Skeletal muscle tissue (tissue), 4 donors: ENCODE measurements around the gene PLEKHG4. TPM values are rescaled to one million over a fixed set of nuclear protein-coding genes. Genes with fewer than 3 reads are reported as not detected.

Source experiments
- H3K27ac ChIP-seq: one replicate; pipeline ENCODE4 v1.7.0; 2013; ENCODE audit warnings: mild to moderate bottlenecking, low read depth, low read length, inconsistent platforms
- H3K27me3 ChIP-seq, 3 donors: one replicate each; pipeline ENCODE4 v1.7.0; 2013; ENCODE audit warnings: low read length in 3 of 3; ENCODE audit not compliant: control insufficient read depth in 3 of 3, insufficient read depth in 3 of 3
- H3K36me3 ChIP-seq, 3 donors: one replicate each; pipeline ENCODE4 v1.7.0; 2013; ENCODE audit warnings: low read length in 3 of 3; ENCODE audit not compliant: control insufficient read depth in 3 of 3, insufficient read depth in 3 of 3
- H3K4me1 ChIP-seq, 3 donors: one replicate each; pipeline ENCODE4 v1.7.0; 2013; ENCODE audit warnings: low read length in 3 of 3, mild to moderate bottlenecking in 3 of 3; ENCODE audit not compliant: control insufficient read depth in 3 of 3, insufficient read depth in 3 of 3
- H3K4me3 ChIP-seq, 3 donors: one replicate each; pipeline ENCODE4 v1.7.0; 2013; ENCODE audit warnings: low read length in 3 of 3
- H3K9ac ChIP-seq, 3 donors: one replicate each; pipeline ENCODE4 v1.7.0; 2013; ENCODE audit warnings: low read length in 3 of 3, mild to moderate bottlenecking in 3 of 3, moderate library complexity in 2 of 3, low read depth in 1 of 3
- H3K9me3 ChIP-seq, 3 donors: one replicate each; pipeline ENCODE4 v1.7.0; 2013; ENCODE audit warnings: low read length in 3 of 3; ENCODE audit not compliant: control insufficient read depth in 3 of 3
- total RNA-seq: library from RNA; depleted of rRNA; stranded (reverse); fragments of >200 nt; gene quantifications from one replicate; pipeline ENCODE4 v1.2.3, GENCODE V29; 2014
- donor health status: Osteomylitis.

Gene PLEKHG4
- total RNA-seq, 1 donor from 2014 or later = 7.3 TPM

DNA sequence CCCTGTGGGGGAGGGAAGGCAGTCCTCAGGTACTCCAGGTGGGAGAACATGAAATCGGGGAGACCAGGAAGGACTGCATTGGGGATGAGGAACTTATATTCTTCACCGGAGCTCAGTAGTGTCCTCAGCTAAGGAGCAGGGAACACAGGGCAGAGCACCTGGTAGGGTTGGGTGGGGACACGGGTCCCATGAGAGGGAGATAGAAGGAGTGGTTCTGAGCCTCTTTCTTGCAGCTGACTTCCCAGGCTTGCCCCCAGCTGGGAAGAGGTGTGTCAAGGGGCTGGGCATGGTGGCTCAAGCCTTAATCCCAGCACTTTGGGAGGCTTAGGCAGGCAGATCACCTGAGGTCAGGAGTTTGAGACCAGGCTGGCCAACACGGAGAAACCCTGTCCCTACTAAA, 34.1 kb upstream of the PLEKHG4 start:
- H3K4me1 ChIP-seq = peaks cover 74 to 79% (median 77%) of the 10 kb centered on the region in 3 donors
- peak overlapping the region; percentile 74 to 91 (median 86) for H3K4me3 ChIP-seq
- no peaks in the 10 kb centered on the region for H3K36me3 ChIP-seq
- peaks cover 0 to 4% (median 0%) of the 10 kb centered on the region in 3 donors for H3K27me3 ChIP-seq
- H3K27ac ChIP-seq = peak overlapping the region; percentile 99
- peak overlapping the region; percentile 98 to 99 (median 99) for H3K9ac ChIP-seq
- H3K9me3 ChIP-seq = no peaks in the 10 kb centered on the region

DNA sequence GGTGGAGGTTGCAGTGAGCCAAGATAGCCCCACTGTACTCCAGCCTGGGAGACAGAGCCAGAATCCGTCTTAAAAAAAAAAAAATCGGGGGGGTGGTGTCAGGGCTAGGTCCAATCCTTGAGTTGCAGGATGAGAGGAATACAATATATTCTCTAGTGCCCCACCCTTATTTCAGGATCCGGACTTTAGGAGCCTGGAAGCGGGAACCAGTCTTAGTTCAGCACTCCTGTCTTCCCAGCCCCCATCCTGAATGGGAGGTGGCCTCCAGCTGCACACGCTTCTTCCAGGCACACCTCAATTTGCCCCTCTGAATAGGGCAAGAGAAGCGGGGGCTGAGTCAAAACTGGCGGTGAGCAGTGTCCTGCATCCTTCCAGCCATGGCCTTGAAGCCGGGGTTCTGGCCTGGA, 33.7 kb upstream of the PLEKHG4 start:
- H3K27ac ChIP-seq = peak overlapping the region; percentile 99
- H3K9ac ChIP-seq = peak overlapping the region; percentile 98 to 99 (median 99)
- no peaks in the 10 kb centered on the region for H3K36me3 ChIP-seq
- no peaks in the 10 kb centered on the region for H3K9me3 ChIP-seq
- peaks cover 69 to 74% (median 72%) of the 10 kb centered on the region in 3 donors for H3K4me1 ChIP-seq
- H3K27me3 ChIP-seq = peaks cover 0 to 4% (median 0%) of the 10 kb centered on the region in 3 donors
- H3K4me3 ChIP-seq = peak overlapping the region; percentile 83 to 91 (median 86)

DNA sequence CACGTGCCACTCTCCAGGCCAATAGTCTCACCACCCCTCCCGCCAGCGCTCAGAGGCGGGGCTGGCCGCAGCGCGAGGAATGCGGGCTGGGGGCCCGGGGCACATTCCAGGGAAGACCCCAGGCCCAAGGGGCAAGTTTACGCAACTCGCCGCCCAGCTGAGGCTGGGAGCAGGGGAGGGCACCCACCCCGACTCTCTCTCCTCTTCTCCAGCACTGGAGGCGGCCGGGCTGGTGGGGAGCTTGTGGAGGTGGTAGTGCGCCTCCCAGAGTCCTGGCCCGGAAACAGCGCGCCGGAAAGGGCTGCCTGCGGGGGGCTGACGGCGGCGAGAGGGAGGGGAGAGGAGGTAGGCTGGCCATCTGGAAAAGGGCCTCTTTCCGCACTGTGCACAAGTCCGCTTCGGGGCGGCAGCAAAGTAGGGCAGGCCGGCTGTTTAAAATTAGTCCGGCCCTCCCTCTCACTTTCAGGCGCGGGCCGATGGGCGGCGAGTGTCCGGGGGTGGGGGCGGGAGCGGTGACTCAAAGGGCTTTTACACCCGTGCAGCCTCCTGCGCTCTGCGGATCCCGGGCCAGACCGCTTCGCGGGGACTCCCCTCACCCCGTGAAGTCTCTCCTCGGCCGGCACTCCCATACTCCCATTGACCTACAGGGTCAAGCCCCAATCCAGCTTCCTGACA, 33.1 kb upstream of the PLEKHG4 start:
- Histone ChIP-seq H3K4me3 (peak overlapping the region; percentile 83 to 91 (median 86)), H3K36me3 (no peaks in the 10 kb centered on the region), H3K9ac (peak overlapping the region; percentile 98 to 99 (median 99)), H3K27me3 (peaks cover 0 to 4% (median 0%) of the 10 kb centered on the region in 3 donors), H3K9me3 (no peaks in the 10 kb centered on the region), H3K4me1 (peaks cover 65 to 69% (median 67%) of the 10 kb centered on the region in 3 donors), H3K27ac (peak overlapping the region; percentile 99)

DNA sequence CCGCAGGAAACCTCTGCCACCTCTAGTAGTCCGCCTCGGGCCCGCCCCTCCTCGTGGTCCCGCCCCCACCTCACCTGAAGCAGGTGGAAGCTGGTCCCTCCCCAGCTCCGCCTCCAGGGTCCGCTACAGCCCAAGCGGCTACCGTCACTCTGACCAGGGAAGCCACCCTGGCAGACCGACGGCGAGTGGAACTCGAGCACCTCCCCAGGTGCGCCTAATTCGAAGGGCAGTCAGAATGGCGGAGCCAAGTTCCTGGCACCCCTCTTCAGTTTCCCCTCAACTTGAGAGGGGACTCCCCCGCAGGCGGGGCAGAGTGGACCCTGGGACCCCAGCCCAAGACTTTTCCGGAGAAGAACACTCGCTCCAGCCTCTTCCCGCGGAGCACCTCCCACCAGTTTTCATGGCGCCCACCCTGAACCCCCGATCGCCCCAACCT, 32.6 kb upstream of the PLEKHG4 start:
- Histone ChIP-seq H3K9me3 (no peaks in the 10 kb centered on the region), H3K4me3 (peak overlapping the region; percentile 83 to 91 (median 86)), H3K27me3 (peaks cover 0 to 4% (median 0%) of the 10 kb centered on the region in 3 donors), H3K36me3 (no peaks in the 10 kb centered on the region), H3K9ac (peak overlapping the region; percentile 98 to 99 (median 99)), H3K4me1 (peaks cover 59 to 63% (median 62%) of the 10 kb centered on the region in 3 donors), H3K27ac (peak overlapping the region; percentile 99)

DNA sequence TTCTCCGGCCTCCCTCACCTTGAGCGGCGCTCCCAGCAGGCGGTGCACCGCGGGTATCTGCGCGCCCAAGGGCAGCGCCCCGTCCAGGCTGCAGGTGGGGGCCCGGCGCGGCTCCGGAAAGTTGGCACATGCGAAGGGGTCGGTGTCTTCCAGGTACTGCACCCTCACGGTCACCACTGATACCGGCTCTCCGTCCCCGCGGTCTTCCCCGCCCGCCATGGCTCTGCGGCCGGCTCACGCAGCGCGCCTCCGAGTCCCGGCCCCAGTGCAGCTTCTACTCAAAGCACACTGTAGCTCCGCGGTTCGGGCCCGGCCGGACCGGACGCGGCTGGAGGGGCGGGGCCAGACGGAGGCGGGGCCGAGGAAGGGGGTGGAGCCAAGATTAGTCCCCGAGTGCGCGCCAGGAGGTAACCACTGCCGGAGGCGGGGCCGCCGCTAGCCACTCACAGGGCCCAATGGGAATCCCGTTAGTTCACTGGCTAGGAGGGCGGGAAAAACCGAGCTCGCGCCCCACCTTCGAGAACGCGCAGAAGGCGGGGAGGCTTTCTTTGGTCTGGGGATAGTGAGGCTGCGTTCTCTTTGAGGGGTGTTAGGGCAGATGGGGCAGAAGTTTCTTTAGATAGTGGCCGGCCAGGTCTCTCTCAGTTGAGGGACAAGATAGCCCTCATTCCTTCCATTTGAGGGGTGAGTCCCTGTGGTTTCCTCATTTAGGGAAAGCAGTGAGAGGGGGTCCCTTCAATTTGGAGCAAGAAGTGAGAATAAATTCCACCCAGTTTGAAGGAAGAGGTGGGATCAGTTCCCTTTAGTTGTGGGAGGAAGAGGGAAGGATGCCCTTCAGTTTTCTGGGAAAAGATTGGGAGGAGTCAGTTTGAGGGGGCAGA, 31.9 kb upstream of the PLEKHG4 start, which contains the start of gene FHOD1:
FHOD1 (minus strand) TSS at position 290 of the 881 bp plus-strand sequence; CDS start at position 219, 71 bp downstream.
- Histone ChIP-seq H3K4me3 (peak within 1 kb of the TSS; percentile 83 to 91 (median 86)), H3K27me3 (peaks cover 0 to 4% (median 0%) of the 10 kb centered on the region in 3 donors), H3K36me3 (no peaks in the 10 kb centered on the region), H3K9me3 (no peaks in the 10 kb centered on the region), H3K9ac (peak within 1 kb of the TSS; percentile 98 to 99 (median 99)), H3K4me1 (peaks cover 54 to 58% (median 56%) of the 10 kb centered on the region in 3 donors), H3K27ac (peak within 1 kb of the TSS; percentile 99)

DNA sequence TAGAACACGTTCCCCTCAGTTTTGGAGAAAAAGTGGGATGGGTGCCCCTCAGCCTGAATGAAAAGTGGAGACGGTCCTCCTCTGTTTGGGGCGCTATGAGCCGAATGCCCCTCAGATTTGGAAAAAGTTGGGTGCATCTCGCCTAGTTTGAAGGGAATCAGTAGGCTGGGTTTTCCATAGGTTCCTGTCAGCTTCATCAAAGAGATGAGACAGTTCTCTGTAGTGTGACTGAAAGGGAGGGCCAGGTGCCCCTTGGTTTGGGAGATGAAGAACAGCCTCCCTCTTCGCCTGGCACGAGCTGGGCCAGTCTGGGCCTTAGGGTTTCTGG, 31.3 kb upstream of the PLEKHG4 start:
- peak overlapping the region in 2 of 3 donors; percentile 60 to 99 for H3K9ac ChIP-seq
- peaks cover 0 to 4% (median 0%) of the 10 kb centered on the region in 3 donors for H3K27me3 ChIP-seq
- no peaks in the 10 kb centered on the region for H3K36me3 ChIP-seq
- peak overlapping the region; percentile 66 to 74 (median 70) for H3K4me3 ChIP-seq
- H3K27ac ChIP-seq = peak overlapping the region; percentile 99
- H3K4me1 ChIP-seq = peaks cover 55 to 59% (median 56%) of the 10 kb centered on the region in 3 donors
- H3K9me3 ChIP-seq = no peaks in the 10 kb centered on the region

DNA sequence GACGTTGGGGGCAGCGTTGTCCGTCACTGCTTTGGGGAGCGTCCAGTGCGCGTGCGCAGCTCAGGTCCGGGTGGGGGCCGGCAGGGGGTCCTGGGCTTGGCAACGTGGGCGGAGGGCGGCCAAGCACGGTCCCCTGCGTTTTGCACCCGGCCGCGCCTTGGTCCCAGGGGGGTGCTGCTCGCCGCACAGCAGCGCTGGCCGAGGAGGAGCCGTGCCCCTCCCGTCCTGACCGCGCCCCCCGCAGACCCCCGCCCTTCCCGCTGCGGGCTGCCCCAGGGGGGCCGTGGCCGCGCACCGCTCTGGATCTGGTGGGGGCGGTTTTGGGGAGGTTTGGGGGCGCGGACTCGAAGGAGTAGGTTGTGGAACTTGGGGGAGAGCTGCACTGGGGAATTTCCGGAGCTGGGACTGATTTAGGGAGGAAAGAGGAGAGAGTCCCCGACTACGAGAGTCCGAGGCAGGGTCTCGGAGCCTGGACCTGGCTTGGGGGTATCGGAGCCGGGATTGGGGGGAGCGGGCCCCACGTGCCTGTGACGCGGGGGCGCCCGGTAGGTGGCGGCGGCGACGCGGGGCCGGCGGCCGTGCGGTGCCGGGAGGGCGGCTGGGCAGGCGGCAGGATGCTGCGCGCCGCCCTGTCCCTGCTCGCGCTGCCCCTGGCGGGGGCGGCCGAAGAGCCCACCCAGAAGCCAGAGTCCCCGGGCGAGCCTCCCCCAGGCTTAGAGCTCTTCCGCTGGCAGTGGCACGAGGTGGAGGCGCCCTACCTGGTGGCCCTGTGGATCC, 30.7 kb upstream of the PLEKHG4 start, which contains the start of gene SLC9A5:
SLC9A5 (plus strand) TSS at position 579 of the 777 bp plus-strand sequence; CDS start at position 615, 36 bp downstream.
- peaks cover 50 to 53% (median 51%) of the 10 kb centered on the region in 3 donors for H3K4me1 ChIP-seq
- no peaks in the 10 kb centered on the region for H3K36me3 ChIP-seq
- peak within 1 kb of the TSS; percentile 99 for H3K27ac ChIP-seq
- H3K9ac ChIP-seq = peak within 1 kb of the TSS; percentile 60 to 99 (median 70)
- peaks cover 0 to 4% (median 0%) of the 10 kb centered on the region in 3 donors for H3K27me3 ChIP-seq
- no peaks in the 10 kb centered on the region for H3K9me3 ChIP-seq
- peak within 1 kb of the TSS; percentile 66 to 74 (median 70) for H3K4me3 ChIP-seq

DNA sequence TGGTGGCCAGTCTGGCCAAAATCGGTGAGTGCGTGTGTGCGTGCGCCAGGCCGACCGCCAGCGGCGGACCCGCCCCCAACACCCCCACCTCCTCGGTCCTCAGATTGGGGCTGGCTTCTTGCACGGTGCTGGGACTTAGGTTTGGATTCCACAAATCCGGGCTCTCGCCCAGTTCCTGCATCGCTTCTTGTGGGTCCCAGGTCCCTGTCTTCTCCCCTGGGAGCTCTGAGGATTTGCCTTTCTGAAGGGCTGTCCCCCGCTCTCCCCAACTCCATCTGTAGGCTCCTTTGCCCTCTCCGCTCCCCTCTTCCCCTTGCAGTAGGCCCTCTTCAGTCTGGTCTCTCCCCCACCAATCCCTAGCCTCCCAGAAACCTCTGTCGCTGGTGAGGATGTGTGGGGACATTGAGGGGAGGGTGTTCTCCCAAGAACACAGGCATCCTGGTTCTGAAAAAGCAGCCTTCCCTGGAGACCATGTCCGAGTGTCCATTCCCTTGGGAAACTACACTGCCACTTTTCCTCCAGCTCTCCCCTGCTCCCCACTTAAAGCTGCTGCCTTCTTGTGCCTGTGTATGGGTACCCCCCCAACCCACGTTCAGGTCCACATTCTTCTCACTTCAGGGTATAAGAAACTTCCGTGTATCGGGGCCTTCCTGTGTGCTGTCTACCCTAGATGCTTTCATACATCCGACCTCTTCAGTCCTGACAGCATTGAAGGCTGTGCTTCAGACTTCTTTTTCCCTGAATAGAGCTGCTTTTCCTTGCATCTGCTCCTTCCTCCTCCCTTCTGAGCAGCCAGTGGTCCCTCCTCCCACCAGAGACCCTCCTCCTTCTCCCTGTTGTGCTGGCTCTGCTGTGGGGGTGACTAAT, 29.9 kb upstream of the PLEKHG4 start:
- H3K36me3 ChIP-seq = no peaks in the 10 kb centered on the region
- H3K4me3 ChIP-seq = peak overlapping the region; percentile 56 to 74 (median 70)
- H3K4me1 ChIP-seq = peaks cover 41 to 45% (median 42%) of the 10 kb centered on the region in 3 donors
- no peak overlapping the region for H3K27ac ChIP-seq
- peaks cover 0 to 4% (median 0%) of the 10 kb centered on the region in 3 donors for H3K27me3 ChIP-seq
- H3K9ac ChIP-seq = peak overlapping the region; percentile 47 to 99 (median 60)
- H3K9me3 ChIP-seq = no peaks in the 10 kb centered on the region
